COR-L47 (cell line): ENCODE results near the gene TLCD1.
"Not testable (repeated sequence)": the region's sequence is repeated elsewhere in the genome, so short reads cannot be mapped to it uniquely, and the experiment has no call there.

Experiments used
- DNase-seq: peaks from one replicate; lab custom pipeline; 2025; lab: John Stamatoyannopoulos, UW

Gene TLCD1

GRCh38 chr17:28728364-28729200, 2.5 kb upstream of the TLCD1 start, which contains the start of gene NEK8:
Gene NEK8, plus strand, starts transcription at chr17:28728788. Its CDS starts 26 bp downstream, at chr17:28728814.
- DNase-seq, result peak; percentile 85

DNA sequence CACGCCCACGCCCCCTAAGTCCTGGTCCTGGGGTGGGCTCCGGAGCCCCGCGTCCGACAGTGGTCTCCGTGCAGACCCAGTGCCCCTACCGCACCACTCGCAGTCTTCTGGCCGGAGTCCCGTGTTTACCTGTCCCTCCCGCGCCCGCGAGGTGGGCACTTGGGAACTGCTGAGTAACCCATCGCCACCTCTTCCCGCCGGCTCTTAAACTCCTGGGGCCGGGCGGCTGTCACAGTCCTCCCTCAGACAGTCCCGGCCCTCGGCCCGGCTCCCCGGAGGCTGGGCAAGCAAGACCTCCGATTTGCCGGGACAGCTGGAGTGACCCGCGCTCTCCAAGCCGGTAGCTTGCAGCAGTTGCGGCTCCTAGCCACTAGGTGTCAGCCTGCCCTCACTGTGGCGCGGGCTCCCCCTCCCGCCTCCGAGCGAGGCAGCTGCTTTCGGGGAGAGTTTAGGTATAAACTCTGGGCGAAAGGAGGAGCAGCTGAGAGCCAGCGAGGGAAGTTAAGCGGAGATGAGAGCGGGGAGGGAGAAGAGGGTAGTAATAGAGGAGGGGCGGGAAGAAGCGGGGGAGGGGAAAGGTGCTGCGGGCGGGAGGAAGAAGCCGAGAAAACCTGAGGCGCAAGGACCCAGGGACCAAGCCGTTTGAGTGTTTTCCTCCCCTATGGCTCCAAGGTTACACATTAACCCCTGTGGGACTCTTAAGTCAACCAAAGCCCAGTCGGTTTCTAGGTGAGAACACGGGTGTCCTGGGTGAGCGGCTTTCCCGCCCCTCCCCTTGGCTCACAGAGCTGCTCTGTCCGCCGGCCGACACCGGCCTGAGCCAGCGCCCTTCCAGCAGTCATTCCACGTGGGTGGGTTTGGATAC, 826 bp upstream of the TLCD1 start:
- peak; percentile 92 for DNase-seq

GRCh38 chr17:28725660-28726225, 290 bp downstream of the TLCD1 start:
- peak; percentile 75 for DNase-seq

GRCh38 chr17:28725166-28725659, 820 bp downstream of the TLCD1 start:
- DNase-seq, result no peak

- no peak for DNase-seq
Observed at GRCh38 chr17:28724500-28725165, 1.4 kb downstream of the TLCD1 start.

GRCh38 chr17:28723836-28724499, 2.1 kb downstream of the TLCD1 start:
- DNase-seq, result not testable (repeated sequence)

DNA sequence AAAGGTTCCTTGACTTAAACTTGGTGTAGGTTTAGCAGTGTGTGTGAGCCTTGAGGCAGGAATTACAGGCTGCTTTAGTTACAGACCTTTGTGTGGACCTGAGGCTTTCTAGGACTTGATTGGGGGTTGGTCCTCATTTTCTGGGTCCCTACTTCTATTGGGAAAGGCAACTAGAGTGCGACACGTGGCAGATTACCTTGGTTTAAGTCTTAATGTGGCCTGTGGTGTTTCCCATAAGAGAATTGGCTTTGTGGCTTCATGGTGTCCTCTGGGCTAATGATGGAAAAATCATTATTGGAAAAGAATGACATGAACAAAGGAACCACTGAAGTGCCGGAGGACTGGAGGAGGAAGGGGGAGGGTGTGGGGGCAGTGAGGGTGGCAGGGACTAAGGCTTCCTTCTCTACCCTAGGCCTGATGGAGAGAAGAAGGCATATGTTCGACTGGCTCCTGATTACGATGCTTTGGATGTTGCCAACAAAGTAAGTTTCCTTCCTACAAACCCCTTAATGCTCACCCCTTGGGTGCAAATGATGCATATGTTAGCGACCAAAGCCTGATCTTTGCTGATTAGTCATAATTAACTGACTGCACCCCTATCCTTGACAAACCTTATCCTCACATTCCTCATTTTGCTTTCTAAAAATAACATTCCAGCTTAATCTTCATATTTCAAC, 2.7 kb downstream of the TLCD1 start:
- DNase-seq, result no peak

GRCh38 chr17:28722417-28723158, 3.4 kb downstream of the TLCD1 start:
- no peak for DNase-seq

- not testable (repeated sequence) for DNase-seq
Observed at GRCh38 chr17:28720997-28721329, 5.1 kb downstream of the TLCD1 start.

DNA sequence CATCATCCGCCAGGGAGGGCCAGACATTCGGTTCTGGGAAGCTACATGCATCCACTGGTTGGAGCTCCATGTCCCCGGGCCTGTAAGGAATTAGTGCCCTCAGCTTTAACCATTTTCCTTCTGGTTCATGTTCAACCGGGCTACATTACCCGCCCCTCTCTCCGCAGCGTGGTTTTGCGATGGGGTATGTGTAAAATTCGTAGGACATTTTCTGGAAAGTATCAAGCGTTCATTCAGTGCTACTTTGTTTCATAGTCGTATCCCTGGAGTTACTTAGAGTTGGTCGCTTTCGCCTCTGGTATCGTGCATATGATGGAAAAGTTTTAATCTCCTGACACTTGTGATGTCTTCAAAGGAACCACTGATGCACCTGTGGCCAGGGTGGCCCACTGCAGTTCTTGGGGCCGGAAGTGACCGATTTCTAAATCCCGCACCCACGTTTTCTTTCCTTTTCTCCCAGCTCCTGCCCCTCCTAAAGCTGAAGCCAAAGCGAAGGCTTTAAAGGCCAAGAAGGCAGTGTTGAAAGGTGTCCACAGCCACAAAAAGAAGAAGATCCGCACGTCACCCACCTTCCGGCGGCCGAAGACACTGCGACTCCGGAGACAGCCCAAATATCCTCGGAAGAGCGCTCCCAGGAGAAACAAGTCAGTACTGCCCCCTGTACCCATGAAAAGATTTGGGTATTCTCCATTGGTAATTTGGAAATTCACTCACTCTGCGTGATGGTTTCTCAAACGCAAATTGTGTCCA, 5.6 kb downstream of the TLCD1 start:
- peak; percentile 67 for DNase-seq

DNA sequence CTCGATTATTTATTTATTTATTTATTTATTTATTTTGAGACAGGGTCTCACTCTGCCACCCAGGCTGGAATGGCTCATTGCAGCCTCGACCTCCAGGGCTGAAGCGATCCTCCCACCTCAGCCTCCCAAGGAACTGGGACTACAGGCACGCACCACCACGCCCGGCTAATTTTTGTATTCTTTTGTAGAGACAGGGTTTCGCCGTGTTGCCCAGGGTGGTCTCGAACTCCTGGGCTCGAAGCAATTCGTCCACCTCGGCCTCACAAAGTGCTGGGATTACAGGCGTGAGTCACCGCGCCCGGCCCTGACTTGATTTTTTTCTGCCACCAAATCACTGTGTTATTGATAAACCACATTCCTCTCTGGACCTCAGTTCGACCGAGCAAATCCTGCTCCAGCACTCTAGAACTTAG, 7.0 kb downstream of the TLCD1 start:
- DNase-seq, result no peak

DNA sequence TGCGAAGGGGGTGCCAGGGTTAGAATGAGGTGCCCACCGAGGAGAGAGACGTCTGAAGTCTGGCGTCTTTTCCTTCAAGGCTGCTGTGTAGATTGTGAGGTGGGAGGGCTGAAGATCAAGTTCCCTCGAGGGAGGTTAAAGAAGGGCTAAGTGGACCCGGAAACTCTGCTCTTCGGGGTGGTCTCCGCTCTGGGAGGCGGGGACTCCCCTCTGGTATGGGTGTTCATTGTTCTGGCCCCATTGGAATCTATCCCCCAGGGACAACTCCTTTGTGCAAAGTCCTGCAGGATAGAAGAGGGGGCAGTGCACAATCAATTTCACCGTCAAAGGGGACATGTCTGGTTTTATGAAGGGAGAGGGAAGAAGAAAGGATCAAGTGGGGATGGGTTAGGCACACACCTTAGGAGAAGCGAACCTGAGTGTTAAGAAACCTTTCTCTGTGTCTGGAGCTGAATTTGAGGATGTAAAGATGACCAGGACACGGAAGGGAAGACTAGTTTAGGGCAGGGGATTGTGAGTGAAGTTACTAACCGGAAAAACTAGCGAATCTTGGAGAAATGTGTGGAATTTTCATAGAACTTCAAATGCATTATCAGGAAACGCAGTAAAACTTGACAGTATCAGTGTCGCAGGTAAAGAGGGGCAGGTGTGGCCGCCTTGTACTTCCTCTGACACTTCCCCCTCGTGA, 7.6 kb downstream of the TLCD1 start:
- no peak for DNase-seq

DNA sequence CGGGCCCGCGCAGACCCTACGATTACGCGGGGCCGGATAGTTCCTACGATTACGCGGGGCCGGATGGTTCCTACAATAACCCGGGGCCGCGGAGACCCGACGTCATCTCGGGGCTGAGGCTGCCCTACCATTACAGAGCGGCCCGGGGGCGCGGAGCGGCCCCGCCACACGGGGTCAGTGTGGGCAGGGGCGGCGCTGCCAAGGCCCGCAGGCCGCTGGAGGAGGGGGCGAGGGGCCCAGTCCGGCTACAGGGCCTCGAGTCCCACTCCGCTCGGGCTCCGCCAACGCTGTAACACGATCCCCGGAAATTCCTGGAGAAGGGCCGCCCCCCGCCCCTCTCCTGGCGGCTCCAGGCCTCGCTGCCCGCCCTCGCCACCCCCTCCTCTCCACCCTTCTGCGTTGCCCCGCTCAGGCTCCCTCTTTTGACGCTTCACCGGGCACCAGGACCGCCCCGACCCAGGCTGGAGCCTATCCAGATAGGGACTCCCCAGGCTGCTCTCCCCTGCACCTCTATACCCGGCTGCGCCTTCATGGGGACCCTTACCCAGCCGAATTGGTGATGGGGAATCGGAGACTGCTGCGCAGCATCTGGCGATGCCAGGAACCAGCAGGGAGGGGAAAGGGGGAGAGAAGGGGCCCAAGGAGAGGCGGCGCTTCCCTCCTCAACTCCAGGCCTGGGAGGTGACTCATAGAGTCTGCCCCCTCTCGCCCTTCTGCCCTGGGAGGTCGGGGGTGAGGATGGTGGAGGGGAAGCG, 8.3 kb downstream of the TLCD1 start, which contains the start of gene RAB34:
Gene RAB34 (minus strand): TSS at position 291 of the 755 bp plus-strand sequence. CDS start 602 bp downstream, outside the sequence.
- no peak for DNase-seq

- no peak for DNase-seq
Observed at GRCh38 chr17:28716740-28717577, 9.1 kb downstream of the TLCD1 start.

GRCh38 chr17:28715217-28715616, 10.8 kb downstream of the TLCD1 start:
- no peak for DNase-seq

GRCh38 chr17:28714281-28714680, 11.8 kb downstream of the TLCD1 start:
- no peak for DNase-seq
